Pancreas (tissue), 10 donors: ENCODE results near the gene MLN. TPM values are rescaled to one million over a fixed set of nuclear protein-coding genes. Genes with fewer than 3 reads are reported as not detected.

Experiments used
- ATAC-seq, 4 donors: fragments of 200-7000 bp; cut with Tn5 transposase; one replicate each; pipeline versions ENCODE4 v1.8.0 to v1.9.1; 2020; ENCODE audit warnings: mild to moderate bottlenecking in 4 of 4, moderate library complexity in 4 of 4
- DNase-seq, 6 donors: peaks; one replicate each; pipeline ENCODE4 v3.0.0-alpha.2; 2020
- FAIRE-seq: peaks from 2 replicates; lab custom pipeline; 2012; peaks lifted over from hg19 to GRCh38; lab: Jason Lieb, UNC
- H3K27ac ChIP-seq, 4 donors: fragments of 200-600 bp; sonication (generic); 1 replicate in 3 of 4; 2 replicates in 1 of 4; pipeline versions ENCODE4 v1.5.0 to v1.8.0; 2020
- H3K27me3 ChIP-seq, 4 donors: fragments of 200-600 bp; one replicate each; pipeline ENCODE4 v1.8.0; 2021
- H3K36me3 ChIP-seq, 3 donors: fragments of 200-600 bp; sonication (generic) in 1 of 3; one replicate each; pipeline versions ENCODE4 v1.5.0 to v1.8.0; 2020 to 2021
- H3K4me1 ChIP-seq, 3 donors: fragments of 200-600 bp; one replicate each; pipeline ENCODE4 v1.8.0; 2021
- H3K4me3 ChIP-seq, 4 donors: fragments of 200-600 bp; sonication (generic) in 2 of 4; one replicate each; pipeline versions ENCODE4 v1.5.0 to v1.8.0; 2020 to 2021
- H3K9me3 ChIP-seq, 4 donors: fragments of 200-600 bp; one replicate each; pipeline ENCODE4 v1.8.0; 2021
- CTCF ChIP-seq, 4 donors: fragments of 200-600 bp; sonication (generic) in 3 of 4; IDR thresholded peaks; one replicate each; pipeline versions ENCODE4 v1.5.0 to v1.8.0; 2021; ENCODE audit warnings: antibody characterized with exemption in 4 of 4
- WGBS, 2 donors: extraction: QIAGEN DNeasy Blood & Tissue Kit; methylation state at CpG; one replicate each; pipeline ENCODE4 v1.1.7; 2013; 5-methylcytosine and 5-hydroxymethylcytosine counted together
- intact Hi-C, 3 donors: fragments of 100-400 bp; cut with DNase I; formaldehyde crosslinking; loops; one replicate each; pipeline versions ENCODE4 v1.11.1 to v1.14.2; 2022
- polyA plus RNA-seq, 2 donors: library from polyadenylated mRNA; stranded (reverse); fragments of 200-250 nt; gene quantifications; one replicate each; pipeline ENCODE4 v1.2.3, GENCODE V29; 2013
- total RNA-seq, 6 donors: library from RNA; stranded (reverse); fragmentation: NEBNext Ultra II Directional in 4 of 6; extraction: Animal tissue kit (Norgen Biotek cat#: 25700) in 4 of 6; gene quantifications; one replicate each; pipeline versions ENCODE4 v1.2.1 to v1.2.4, GENCODE V29; 2021 to 2023
- donor health status: healthy with polysubstance abuse.
- donor health status: DM: no; HTN: no; CAD: no; lungs with moderate emphysema.
- donor health status: DM: no; HTN: no; CAD: no.
- donor health status: control.
- donor health status: control.
- donor health status: Bipolar disorder and iron deficiency.
- donor health status: DM: yes; HTN: yes; CAD: no.
- donor health status: DM: no; HTN: no; CAD: no.
- donor health status: DM: no; HTN: no; CAD: no.
- donor health status: DM: yes; HTN: yes; CAD: no.

Gene MLN
- total and polyA plus RNA-seq, 8 donors, result not detected

GRCh38 chr6:33802186-33802958, 1.4 kb downstream of the MLN start:
- H3K36me3 ChIP-seq, result no peaks in the 10 kb centered on the region
- DNase-seq, result no peak
- no peak for FAIRE-seq
- no peak overlapping the region for H3K4me3 ChIP-seq
- WGBS, 2 donors, result 80% methylated on average over 14 of the region's 14 CpGs
- intact Hi-C loops, result no loop called here
- H3K27me3 ChIP-seq, result peaks cover 0 to 5% (median 0%) of the 10 kb centered on the region in 4 donors
- H3K4me1 ChIP-seq, result no peaks in the 10 kb centered on the region
- TF ChIP-seq CTCF (IDR thresholded peaks at IDR 0.05), result no peak
- H3K27ac ChIP-seq, result no peak overlapping the region
- no peaks in the 10 kb centered on the region for H3K9me3 ChIP-seq
- no peak for ATAC-seq

GRCh38 chr6:33801611-33802010, 2.2 kb downstream of the MLN start:
- Histone ChIP-seq H3K27me3 (peaks cover 0 to 5% (median 0%) of the 10 kb centered on the region in 4 donors), H3K36me3 (no peaks in the 10 kb centered on the region), H3K4me3 (no peak overlapping the region), H3K9me3 (no peaks in the 10 kb centered on the region), H3K27ac (no peak overlapping the region), H3K4me1 (no peaks in the 10 kb centered on the region)
- DNase-seq, result no peak
- WGBS, 2 donors, result 69 to 95% methylated on average over 5 of the region's 5 CpGs
- FAIRE-seq, result no peak
- no peak for TF ChIP-seq CTCF (IDR thresholded peaks at IDR 0.05)
- ATAC-seq, result no peak
- intact Hi-C loops, result no loop called here

- Histone ChIP-seq H3K27me3 (peaks cover 0 to 5% (median 0%) of the 10 kb centered on the region in 4 donors), H3K27ac (no peak overlapping the region), H3K36me3 (no peaks in the 10 kb centered on the region), H3K4me1 (no peaks in the 10 kb centered on the region), H3K4me3 (no peak overlapping the region), H3K9me3 (no peaks in the 10 kb centered on the region)
- ATAC-seq, result no peak
- intact Hi-C loops, result no loop called here
- no peak for FAIRE-seq
- no peak for DNase-seq
- 78 to 82% methylated on average over 13 of the region's 13 CpGs for WGBS, 2 donors
- TF ChIP-seq CTCF (IDR thresholded peaks at IDR 0.05), result no peak
These were observed 3.4 kb downstream of the MLN start for GRCh38 chr6:33800248-33800969.

GRCh38 chr6:33799454-33800113, 4.2 kb downstream of the MLN start:
- 56 to 63% methylated on average over 4 of the region's 4 CpGs for WGBS, 2 donors
- Histone ChIP-seq H3K4me1 (no peaks in the 10 kb centered on the region), H3K4me3 (no peak overlapping the region), H3K27me3 (no peaks in the 10 kb centered on the region), H3K9me3 (no peaks in the 10 kb centered on the region), H3K27ac (no peak overlapping the region), H3K36me3 (no peaks in the 10 kb centered on the region)
- FAIRE-seq, result no peak
- ATAC-seq, result no peak
- TF ChIP-seq CTCF (IDR thresholded peaks at IDR 0.05), result no peak
- intact Hi-C loops, result no loop called here
- DNase-seq, result no peak
